GM19463 (cell line): ENCODE data around the gene IGF2BP2.
"Not testable (repeated sequence)": the region's sequence is repeated elsewhere in the genome, so short reads cannot be mapped to it uniquely, and the experiment has no call there.

Experiments used
- ATAC-seq: cut with Tn5 transposase; IDR thresholded peaks from one replicate; pipeline ENCODE4 v1.9.1; 2021; ENCODE audit warnings: mild to moderate bottlenecking, moderate library complexity; ENCODE audit not compliant: unreplicated experiment

The IGF2BP2 gene

GRCh38 chr3:185717121-185717520, 107.7 kb downstream of the IGF2BP2 start:
- ATAC-seq, result no peak

GRCh38 chr3:185716436-185717108, 108.3 kb downstream of the IGF2BP2 start:
- ATAC-seq, result no peak

GRCh38 chr3:185715091-185715490, 109.8 kb downstream of the IGF2BP2 start:
- no peak for ATAC-seq

DNA sequence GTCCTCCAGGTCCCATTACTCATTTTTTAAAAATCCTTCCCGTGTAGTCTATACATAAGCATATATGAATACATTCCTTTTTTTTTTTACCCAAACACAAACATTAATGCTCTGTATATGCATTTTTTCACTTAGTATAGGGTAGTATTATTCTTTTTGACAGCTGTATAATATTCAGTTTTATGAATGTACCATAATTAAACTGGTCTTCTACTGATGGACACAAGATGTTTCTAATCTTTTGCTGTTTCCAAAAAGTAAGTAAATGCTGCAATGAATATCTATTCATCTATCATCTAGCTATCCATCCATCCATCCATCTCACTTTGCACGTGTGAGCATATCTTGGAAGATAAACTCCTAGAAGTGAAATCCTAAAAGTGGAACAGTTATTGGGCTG, 110.8 kb downstream of the IGF2BP2 start:
- no peak for ATAC-seq

DNA sequence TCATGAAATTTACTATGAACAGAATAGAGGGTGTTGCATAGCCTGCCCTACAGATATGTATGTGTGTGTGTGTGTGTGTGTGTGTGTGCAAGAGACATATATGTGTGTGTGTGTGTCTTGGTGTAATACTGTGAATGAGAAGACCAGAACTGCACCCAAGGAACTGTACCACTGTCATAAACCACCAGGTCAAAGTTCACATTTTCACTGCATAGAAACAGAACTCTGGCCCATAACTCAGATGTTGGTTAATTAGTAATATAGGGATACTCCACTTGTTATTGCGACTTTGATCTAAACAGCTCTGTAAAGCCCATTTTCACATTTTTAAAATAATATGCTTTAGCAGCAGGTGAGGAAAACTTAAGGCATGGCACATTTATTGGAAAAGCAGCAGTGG, 111.8 kb downstream of the IGF2BP2 start:
- ATAC-seq, result no peak

- ATAC-seq, result no peak
Observed at GRCh38 chr3:185712337-185712736, 112.5 kb downstream of the IGF2BP2 start.

DNA sequence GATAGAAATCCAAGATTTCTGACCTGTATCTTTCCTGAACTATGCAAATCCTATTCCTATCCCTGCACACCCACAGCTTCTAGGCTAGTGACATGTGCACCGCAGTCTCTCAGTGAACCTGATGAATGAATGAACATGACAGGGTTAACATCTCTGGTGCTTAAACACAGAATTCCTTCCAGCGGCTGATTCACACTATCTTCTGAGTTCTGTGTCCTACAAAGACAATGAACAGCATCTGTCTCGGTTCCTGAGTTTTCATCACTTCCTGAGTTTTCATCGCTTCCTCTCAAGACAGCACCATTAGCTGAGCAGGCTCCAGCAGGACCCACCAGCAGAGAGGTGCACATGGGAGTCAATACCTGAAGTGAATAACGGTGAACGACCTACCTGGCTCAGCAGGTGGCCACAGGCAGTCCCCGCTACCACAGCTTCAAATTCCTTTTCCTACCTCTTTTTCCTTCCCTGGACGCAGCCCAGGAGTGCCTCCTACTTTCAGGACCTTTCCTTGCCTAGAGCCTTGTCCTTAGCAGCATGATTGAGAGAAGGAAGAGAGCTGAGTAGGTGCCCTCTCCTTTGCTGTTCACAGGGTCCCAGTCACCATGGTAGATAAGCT, 113.5 kb downstream of the IGF2BP2 start:
- no peak for ATAC-seq

GRCh38 chr3:185709251-185709955, 115.4 kb downstream of the IGF2BP2 start:
- no peak for ATAC-seq

GRCh38 chr3:185708392-185708791, 116.5 kb downstream of the IGF2BP2 start:
- no peak for ATAC-seq

- no peak for ATAC-seq
Observed at GRCh38 chr3:185705498-185705897, 119.3 kb downstream of the IGF2BP2 start.

DNA sequence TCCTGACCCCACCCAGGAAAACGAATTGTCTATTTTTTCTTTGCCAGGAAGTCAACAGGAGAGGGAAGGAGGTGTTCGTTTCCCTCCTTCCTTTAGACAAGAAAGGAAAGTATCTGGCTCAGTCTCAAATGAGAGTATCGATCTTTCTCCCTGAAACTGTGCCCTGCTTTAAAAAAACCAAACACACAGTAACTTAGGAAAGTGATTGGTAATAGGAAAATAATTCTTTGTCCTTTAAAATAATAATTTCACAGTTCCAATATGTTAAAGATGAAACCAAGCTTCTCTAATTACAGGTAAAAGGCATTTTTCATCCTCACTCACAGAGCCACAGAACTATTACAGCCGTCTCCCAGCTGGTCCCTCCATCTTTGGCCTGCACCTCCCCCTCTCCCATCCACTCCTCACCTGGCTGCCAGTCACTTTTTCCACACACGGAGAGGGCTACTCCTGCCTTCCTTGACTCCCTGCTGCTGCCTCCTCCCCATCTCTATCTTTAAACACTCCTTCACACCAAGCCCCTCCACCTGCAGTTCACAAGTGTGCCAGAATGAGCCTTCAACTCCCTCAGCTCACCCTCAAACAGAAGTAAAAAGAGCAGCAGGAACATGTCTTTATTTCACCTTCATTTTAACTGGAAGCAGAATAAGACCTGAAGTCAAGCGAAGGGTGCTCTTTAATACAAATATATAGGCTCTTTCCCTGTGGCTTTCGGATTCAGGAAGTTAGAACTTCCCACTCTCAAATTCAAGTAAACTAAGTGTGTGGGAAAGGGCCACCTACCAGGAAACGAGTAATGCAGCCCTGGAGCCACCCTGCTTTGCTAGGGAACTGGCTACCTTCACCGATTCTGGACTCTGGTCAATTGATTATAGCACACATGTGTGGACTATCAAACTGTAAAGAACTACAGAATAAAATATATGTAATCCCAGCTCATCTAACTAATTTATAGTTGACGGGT, 122.3 kb downstream of the IGF2BP2 start:
- no peak for ATAC-seq

DNA sequence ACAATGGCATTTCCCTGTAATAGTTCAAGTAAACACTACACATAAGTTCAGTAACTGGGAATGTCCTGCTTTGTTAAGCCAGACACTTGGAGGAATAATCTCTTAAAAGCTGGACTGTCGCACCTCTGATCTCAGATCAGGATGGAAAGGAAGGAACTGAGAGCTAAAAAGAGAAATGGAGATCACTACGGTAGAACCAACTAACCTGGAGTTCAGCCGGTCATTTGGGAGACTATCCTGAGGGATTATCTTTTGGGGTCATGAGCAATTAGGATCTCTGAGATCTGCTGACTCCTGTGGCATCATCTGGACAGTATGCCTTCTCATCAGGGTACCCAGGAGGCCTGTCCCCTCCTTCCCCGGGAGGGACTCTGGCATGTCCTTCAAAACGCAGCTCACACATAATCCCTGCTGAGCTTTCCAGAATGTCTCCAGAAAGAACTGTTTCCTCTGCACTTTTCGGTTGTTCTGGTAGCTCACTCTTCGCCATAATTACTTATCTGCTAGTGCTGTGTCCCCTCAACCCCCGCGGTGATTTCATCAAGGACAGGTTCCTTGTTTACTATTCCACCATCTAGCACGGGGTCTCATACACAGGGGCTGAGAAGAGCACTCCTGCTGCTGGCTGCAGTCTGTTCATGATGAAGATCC, 123.1 kb downstream of the IGF2BP2 start:
- ATAC-seq, result no peak

GRCh38 chr3:185699927-185700326, 124.9 kb downstream of the IGF2BP2 start:
- no peak for ATAC-seq

DNA sequence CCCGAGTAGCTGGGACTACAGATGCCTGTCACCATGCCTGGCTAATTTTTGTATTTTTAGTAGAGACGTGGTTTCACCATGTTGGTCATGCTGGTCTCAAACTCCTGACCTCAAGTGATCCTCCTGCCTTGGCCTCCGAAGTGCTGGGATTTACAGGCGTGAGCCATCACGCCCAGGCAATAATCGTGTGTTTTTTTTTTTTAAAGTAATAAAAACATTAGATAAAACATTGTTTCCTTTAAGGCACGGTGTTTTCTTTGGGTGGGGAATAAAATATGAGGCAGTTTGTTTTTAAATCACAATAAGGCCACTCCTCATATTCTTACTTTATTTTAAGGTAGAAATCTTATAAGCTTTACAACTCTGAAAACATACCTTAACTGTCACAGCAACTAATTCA, 127.6 kb downstream of the IGF2BP2 start:
- not testable (repeated sequence) for ATAC-seq

GRCh38 chr3:185696039-185696438, 128.8 kb downstream of the IGF2BP2 start:
- no peak for ATAC-seq

DNA sequence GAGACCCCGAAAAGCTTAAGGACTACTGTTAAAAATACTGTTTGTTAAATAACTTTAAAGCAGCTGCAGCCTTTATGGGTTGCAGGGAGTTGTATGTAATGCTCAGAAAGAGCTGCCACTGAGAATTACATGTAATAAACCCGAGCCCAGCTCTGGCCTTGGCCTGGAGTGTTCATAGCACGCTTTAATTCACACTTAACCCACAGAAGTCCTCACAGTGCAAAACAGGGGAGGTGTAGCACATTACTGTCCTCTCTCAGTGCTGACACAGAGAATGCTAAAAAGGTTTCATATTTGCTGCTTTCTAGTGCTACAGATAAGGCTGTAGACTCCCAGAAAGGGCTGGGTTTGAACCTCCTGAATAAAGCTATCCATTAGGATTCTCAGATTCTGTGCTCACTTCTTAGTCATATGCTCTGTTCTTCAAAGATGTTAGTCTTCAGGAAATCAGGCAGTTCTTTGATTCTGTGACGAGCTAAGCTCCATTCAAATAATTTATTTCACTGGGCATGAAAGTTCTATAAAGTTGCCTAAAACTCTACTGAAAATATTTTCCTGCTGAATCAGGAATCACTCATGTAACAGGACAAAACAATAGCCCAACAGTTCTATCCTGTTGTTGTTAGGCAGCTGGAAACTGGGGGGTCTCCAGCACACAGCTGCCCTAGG, 130.7 kb downstream of the IGF2BP2 start:
- no peak for ATAC-seq

DNA sequence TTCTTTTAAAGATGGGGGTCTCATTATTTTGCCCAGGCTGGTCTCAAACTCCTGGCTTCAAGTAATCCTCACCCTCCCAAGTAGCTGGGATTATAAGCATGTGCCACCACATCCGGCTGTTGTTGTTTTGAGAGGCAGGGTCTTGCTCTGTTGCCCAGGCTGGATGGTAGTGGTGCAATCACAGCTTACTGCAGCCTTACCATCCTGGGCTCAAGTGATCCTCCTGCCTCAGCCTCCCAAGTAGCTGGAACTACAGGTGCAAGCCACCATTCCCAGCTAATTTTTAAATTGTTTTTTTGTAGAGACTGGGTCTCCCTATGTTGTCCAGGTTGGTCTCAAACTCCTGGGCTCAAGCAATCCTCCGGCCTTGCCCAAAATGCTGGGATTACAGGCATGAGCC, 133.2 kb downstream of the IGF2BP2 start:
- no peak for ATAC-seq

DNA sequence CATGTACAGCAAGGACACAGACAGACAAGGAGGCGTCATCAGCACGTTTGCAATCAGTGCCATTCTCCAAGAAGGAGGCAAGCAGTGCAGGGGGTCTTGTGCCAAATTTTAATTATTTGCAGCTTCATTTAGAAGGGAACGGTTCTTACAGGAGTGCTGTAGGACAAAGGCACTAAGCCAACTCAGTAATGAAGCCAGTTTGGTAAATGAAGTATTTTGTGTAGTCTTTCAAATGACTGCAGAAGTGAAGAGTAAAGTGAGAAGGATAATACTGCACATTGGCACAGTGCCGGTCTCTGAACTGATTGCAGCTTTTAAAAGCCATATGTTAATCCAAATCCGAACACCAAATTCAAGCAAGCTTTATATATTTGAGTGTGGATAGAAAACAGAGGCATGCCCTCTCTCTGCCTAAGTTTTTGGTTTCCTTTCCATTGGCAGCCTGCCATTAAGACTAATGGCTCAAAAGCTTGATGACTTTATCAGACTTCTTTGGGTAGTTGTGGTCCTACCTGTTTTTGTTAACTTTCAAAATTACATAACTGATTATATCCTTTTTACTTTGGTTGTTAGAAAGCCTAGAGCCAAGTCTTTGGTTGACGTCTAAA, 137.5 kb downstream of the IGF2BP2 start:
- ATAC-seq, result no peak

DNA sequence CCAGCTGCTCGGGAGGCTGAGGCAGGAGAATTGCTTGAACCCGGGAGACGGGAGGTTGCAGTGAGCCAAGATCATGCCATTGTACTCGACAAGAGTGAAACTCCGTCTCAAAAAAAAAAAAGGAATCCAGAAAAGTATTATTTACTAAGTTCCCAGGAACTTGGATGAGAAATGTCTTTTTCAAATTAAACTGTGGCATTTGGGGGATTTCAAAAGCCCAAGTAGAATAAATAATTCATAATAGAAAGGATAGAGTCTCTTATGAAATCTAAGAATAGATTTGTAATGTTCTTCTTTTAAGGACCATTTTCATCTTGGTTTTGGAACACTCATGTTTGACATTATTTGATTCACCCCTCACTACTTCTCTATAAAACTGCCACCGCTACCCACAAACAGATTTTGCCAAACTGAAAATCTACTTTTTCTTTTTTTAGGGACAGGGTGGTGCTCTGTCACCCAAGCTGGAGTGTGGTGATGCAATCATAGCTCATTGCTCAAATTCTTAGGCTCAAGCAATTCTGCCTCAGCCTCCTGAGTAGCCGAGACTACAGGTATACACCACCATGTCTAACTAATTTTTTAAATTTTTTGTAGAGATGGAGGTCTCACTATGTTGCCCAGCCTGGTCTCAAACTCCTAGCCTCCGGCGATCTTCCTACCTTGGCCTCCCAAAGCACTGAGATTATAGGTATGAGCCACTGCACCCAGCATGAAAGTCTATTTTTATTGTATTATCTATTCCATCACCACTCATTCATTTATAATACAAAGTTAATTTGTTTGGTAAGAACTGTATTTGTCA, 139.4 kb downstream of the IGF2BP2 start:
- no peak for ATAC-seq
